Esophagus muscularis mucosa (tissue), 4 donors: ENCODE measurements around the gene NCOR1. TPM values are rescaled to one million over a fixed set of nuclear protein-coding genes. Genes with fewer than 3 reads are reported as not detected.
"Not testable (repeated sequence)": the region's sequence is repeated elsewhere in the genome, so short reads cannot be mapped to it uniquely, and the experiment has no call there.

Experiments
- DNase-seq: peaks from one replicate; pipeline ENCODE4 v3.0.0-alpha.2; 2017; ENCODE audit errors: extremely low spot score
- H3K27ac ChIP-seq, 4 donors: fragments of 200-600 bp; sonication (generic); replicated peaks in 1 of 4; 1 replicate in 3 of 4; 2 replicates in 1 of 4; pipeline ENCODE4 v1.5.1; 2016 to 2019; ENCODE audit warnings: mild to moderate bottlenecking in 1 of 4
- H3K27me3 ChIP-seq, 4 donors: fragments of 200-600 bp; sonication (generic); one replicate each; pipeline versions ENCODE4 v1.5.1 to v1.6.0; 2016 to 2019
- H3K36me3 ChIP-seq, 4 donors: fragments of 200-600 bp; sonication (generic); one replicate each; pipeline ENCODE4 v1.5.1; 2016 to 2019
- H3K4me1 ChIP-seq, 4 donors: fragments of 200-600 bp; sonication (generic); one replicate each; pipeline ENCODE4 v1.5.1; 2016 to 2019
- H3K4me3 ChIP-seq, 4 donors: fragments of 200-600 bp; sonication (generic); 1 replicate in 2 of 4; 2 replicates in 2 of 4; pipeline ENCODE4 v1.5.1; 2016 to 2019; ENCODE audit warnings: mild to moderate bottlenecking in 4 of 4, moderate library complexity in 1 of 4
- H3K9me3 ChIP-seq, 4 donors: fragments of 200-600 bp; sonication (generic); 1 replicate in 3 of 4; 2 replicates in 1 of 4; pipeline ENCODE4 v1.5.1; 2016 to 2019
- CTCF ChIP-seq, 3 experiments: fragments of 200-600 bp in 2 of 3; fragments of 450-650 bp in 1 of 3; sonication (generic) in 2 of 3; IDR thresholded peaks; one replicate each; pipeline ENCODE4 v1.5.1; 2017 to 2019; ENCODE audit warnings: antibody characterized with exemption in 3 of 3, mild to moderate bottlenecking in 2 of 3, moderate library complexity in 1 of 3
- EP300 ChIP-seq: sonication (generic); formaldehyde crosslinking; IDR thresholded peaks from one replicate; pipeline ENCODE4 v1.6.1; 2017; ENCODE audit warnings: antibody characterized with exemption
- POLR2A ChIP-seq: fragments of 450-650 bp; IDR thresholded peaks from one replicate; pipeline ENCODE4 v1.6.1; 2017; ENCODE audit warnings: antibody characterized with exemption, moderate library complexity, mild to moderate bottlenecking, low read depth
- POLR2AphosphoS5 ChIP-seq, 2 donors: sonication (generic); formaldehyde crosslinking; IDR thresholded peaks; one replicate each; pipeline ENCODE4 v1.6.1; 2017; ENCODE audit warnings: antibody characterized with exemption in 2 of 2
- WGBS: methylation state at CpG from one replicate; pipeline ENCODE4 v1.1.5; 2018; 5-methylcytosine and 5-hydroxymethylcytosine counted together
- intact Hi-C: fragments of 100-400 bp; cut with DNase I; formaldehyde crosslinking; loops from one replicate; pipeline ENCODE4 v1.15.1; 2023
- total RNA-seq, 4 donors: library from RNA; depleted of rRNA; stranded (reverse); fragments of >200 nt; gene quantifications; one replicate each; pipeline versions ENCODE4 v1.1.0 to v1.2.1, GENCODE V29; 2016

Gene NCOR1
- total RNA-seq, 4 donors from 2014 or later: 100 to 123 (median 109) TPM

GRCh38 chr17:16072031-16072430, 143.3 kb downstream of the NCOR1 start:
- 92% methylated on average over 1 of the region's 1 CpG for WGBS
- Histone ChIP-seq H3K36me3 (peaks cover 47 to 97% (median 70%) of the 10 kb centered on the region in 4 donors), H3K27me3 (no peaks in the 10 kb centered on the region), H3K9me3 (no peaks in the 10 kb centered on the region), H3K4me3 (no peak overlapping the region), H3K27ac (no peak overlapping the region), H3K4me1 (peaks cover 0 to 12% (median 10%) of the 10 kb centered on the region in 4 donors)
- TF ChIP-seq CTCF (IDR thresholded peaks at IDR 0.05): no peak
- no peak for TF ChIP-seq POLR2A
- no peak for TF ChIP-seq EP300
- no peak for TF ChIP-seq POLR2AphosphoS5 (IDR thresholded peaks at IDR 0.05)
- intact Hi-C loops: no loop called here
- no peak for DNase-seq

GRCh38 chr17:16068323-16068722, 147.0 kb downstream of the NCOR1 start:
- intact Hi-C loops: no loop called here
- Histone ChIP-seq H3K4me1 (peaks cover 0 to 16% (median 13%) of the 10 kb centered on the region in 4 donors), H3K4me3 (no peak overlapping the region), H3K9me3 (no peaks in the 10 kb centered on the region), H3K27me3 (no peaks in the 10 kb centered on the region), H3K27ac (no peak overlapping the region), H3K36me3 (peaks cover 51 to 97% (median 75%) of the 10 kb centered on the region in 4 donors)
- TF ChIP-seq EP300 (no peak), CTCF (IDR thresholded peaks at IDR 0.05) (no peak), POLR2AphosphoS5 (IDR thresholded peaks at IDR 0.05) (no peak), POLR2A (no peak)
- DNase-seq: no peak

- H3K4me1 ChIP-seq: peaks cover 0 to 16% (median 13%) of the 10 kb centered on the region in 4 donors
- H3K27me3 ChIP-seq: no peaks in the 10 kb centered on the region
- no peak overlapping the region for H3K4me3 ChIP-seq
- no peak for DNase-seq
- TF ChIP-seq EP300 (no peak), CTCF (IDR thresholded peaks at IDR 0.05) (no peak), POLR2AphosphoS5 (IDR thresholded peaks at IDR 0.05) (no peak), POLR2A (no peak)
- WGBS: over 99% methylated on average over 4 of the region's 4 CpGs
- H3K36me3 ChIP-seq: peaks cover 68 to 97% (median 82%) of the 10 kb centered on the region in 4 donors
- no peak overlapping the region for H3K27ac ChIP-seq
- H3K9me3 ChIP-seq: no peaks in the 10 kb centered on the region
- intact Hi-C loops: no loop called here
Measured at GRCh38 chr17:16066125-16066524, 149.2 kb downstream of the NCOR1 start.

- WGBS: 85% methylated on average over 2 of the region's 2 CpGs
- intact Hi-C loops: no loop called here
Measured at GRCh38 chr17:16061631-16062030, 153.7 kb downstream of the NCOR1 start.

GRCh38 chr17:16055139-16055538, 160.2 kb downstream of the NCOR1 start:
- H3K27ac ChIP-seq, DNase-seq, H3K9me3 ChIP-seq, H3K4me3 ChIP-seq, intact Hi-C loops, H3K4me1 ChIP-seq, H3K27me3 ChIP-seq: not testable (repeated sequence)
- 75% methylated on average over 4 of the region's 4 CpGs for WGBS
- peaks cover 21 to 91% (median 63%) of the 10 kb centered on the region in 4 donors for H3K36me3 ChIP-seq

More at GRCh38 chr17:16061631-16062030, 153.7 kb downstream of the NCOR1 start:
- H3K27ac ChIP-seq: no peak overlapping the region
- H3K27me3 ChIP-seq: no peaks in the 10 kb centered on the region
- peaks cover 61 to 99% (median 87%) of the 10 kb centered on the region in 4 donors for H3K36me3 ChIP-seq
- TF ChIP-seq EP300: no peak
- TF ChIP-seq POLR2A: no peak
- no peak for TF ChIP-seq CTCF (IDR thresholded peaks at IDR 0.05)
- TF ChIP-seq POLR2AphosphoS5 (IDR thresholded peaks at IDR 0.05): no peak
- H3K4me1 ChIP-seq: no peaks in the 10 kb centered on the region
- no peak for DNase-seq
- no peak overlapping the region for H3K4me3 ChIP-seq
- H3K9me3 ChIP-seq: no peaks in the 10 kb centered on the region
